Naive thymus-derived CD4-positive, alpha-beta T cell (primary cell): ENCODE measurements around the gene AAMP. TPM values are rescaled to one million over a fixed set of nuclear protein-coding genes. Genes with fewer than 3 reads are reported as not detected.

Experiments used
- ATAC-seq: fragments of 150-1000 bp; cut with Tn5 transposase; 2 replicates; pipeline ENCODE4 v1.10.0; 2021; ENCODE audit warnings: mild to moderate bottlenecking, moderate library complexity
- CTCF ChIA-PET: fragments of 350-600 bp; sonication (Branson Sonifier 250); formaldehyde crosslinking; loops from one replicate; lab custom pipeline; 2021; ENCODE audit warnings: antibody characterized with exemption; lab: Charles Lee
- POLR2A ChIA-PET: fragments of 350-600 bp; sonication (Branson Sonifier 250); formaldehyde crosslinking; loops from one replicate; lab custom pipeline; 2021; ENCODE audit warnings: antibody characterized with exemption, inconsistent platforms; lab: Charles Lee
- DNase-seq, 9 donors: peaks; one replicate each; pipeline versions ENCODE4 v3.0.0 to v3.0.0-alpha.2; 2020 to 2022; ENCODE audit warnings: mixed read lengths in 1 of 9
- H3K27ac ChIP-seq: one replicate; pipeline ENCODE4 v1.7.0; 2013; ENCODE audit warnings: mild to moderate bottlenecking, low read depth, low read length, moderate library complexity
- H3K27me3 ChIP-seq, 2 donors: one replicate each; pipeline ENCODE4 v1.7.0; 2013; ENCODE audit warnings: low read length in 2 of 2, mild to moderate bottlenecking in 2 of 2, moderate library complexity in 2 of 2; ENCODE audit not compliant: control insufficient read depth in 2 of 2, insufficient read depth in 2 of 2
- H3K36me3 ChIP-seq, 3 experiments: 1 replicate in 2 of 3; 2 replicates in 1 of 3; pipeline ENCODE4 v1.7.0; 2013; ENCODE audit warnings: low read length in 3 of 3, mild to moderate bottlenecking in 3 of 3, moderate library complexity in 1 of 3; ENCODE audit not compliant: insufficient read depth in 3 of 3, control insufficient read depth in 2 of 3
- H3K4me1 ChIP-seq, 2 donors: one replicate each; pipeline ENCODE4 v1.7.0; 2013; ENCODE audit warnings: low read length in 2 of 2, mild to moderate bottlenecking in 2 of 2, moderate library complexity in 1 of 2; ENCODE audit not compliant: control insufficient read depth in 2 of 2, insufficient read depth in 2 of 2
- H3K4me3 ChIP-seq: 2 replicates; pipeline ENCODE4 v1.7.0; 2013; ENCODE audit warnings: mild to moderate bottlenecking, low read length
- H3K9me3 ChIP-seq, 3 experiments: 1 replicate in 2 of 3; 2 replicates in 1 of 3; pipeline ENCODE4 v1.7.0; 2013; ENCODE audit warnings: low read length in 3 of 3; ENCODE audit not compliant: control insufficient read depth in 2 of 3
- H3K27ac Mint-ChIP-seq, 9 donors: one replicate each; pipeline ENCODE4 v1.8.0; 2020 to 2022; ENCODE audit warnings: mixed read lengths in 9 of 9, mild to moderate bottlenecking in 8 of 9, moderate library complexity in 5 of 9, inconsistent platforms in 2 of 9
- H3K27me3 Mint-ChIP-seq, 5 donors: one replicate each; pipeline ENCODE4 v1.8.0; 2021 to 2022; ENCODE audit warnings: mixed read lengths in 5 of 5, mild to moderate bottlenecking in 1 of 5
- H3K36me3 Mint-ChIP-seq, 5 donors: one replicate each; pipeline ENCODE4 v1.8.0; 2020 to 2022; ENCODE audit warnings: mixed read lengths in 5 of 5, mild to moderate bottlenecking in 3 of 5, inconsistent platforms in 1 of 5
- H3K4me1 Mint-ChIP-seq, 7 donors: one replicate each; pipeline ENCODE4 v1.8.0; 2020 to 2022; ENCODE audit warnings: mixed read lengths in 7 of 7, mild to moderate bottlenecking in 3 of 7, inconsistent platforms in 1 of 7
- H3K4me3 Mint-ChIP-seq, 10 donors: one replicate each; pipeline ENCODE4 v1.8.0; 2020 to 2022; ENCODE audit warnings: mild to moderate bottlenecking in 10 of 10, mixed read lengths in 10 of 10, moderate library complexity in 6 of 10, inconsistent platforms in 2 of 10
- H3K9me3 Mint-ChIP-seq, 11 donors: one replicate each; pipeline ENCODE4 v1.8.0; 2020 to 2022; ENCODE audit warnings: mixed read lengths in 11 of 11, mild to moderate bottlenecking in 4 of 11, inconsistent platforms in 1 of 11, moderate library complexity in 1 of 11
- intact Hi-C, 2 donors: fragments of 100-400 bp; cut with micrococcal nuclease; formaldehyde crosslinking; loops; one replicate each; pipeline ENCODE4 v1.15.1; 2023
- polyA plus RNA-seq, 2 donors: library from polyadenylated mRNA; unstranded; fragments of 300-500 nt; fragmentation: Illumina TruSeq; gene quantifications; one replicate each; pipeline ENCODE4 v1.2.3, GENCODE V29; 2021
- total RNA-seq, 6 experiments: library from RNA in 5 of 6; stranded (reverse) in 5 of 6; gene quantifications; 1 replicate in 5 of 6; 2 replicates in 1 of 6; pipeline ENCODE4 v1.2.3 and lab custom pipeline; 2021 to 2026

The AAMP gene
- total and polyA plus RNA-seq, 7 experiments from 2014 or later = 54.1 to 108 (median 66.4) TPM

GRCh38 chr2:218289639-218290315 is 19.8 kb upstream of the AAMP start:
- H3K27ac Mint-ChIP-seq = peak overlapping the region; percentile 88 to 99 (median 98)
- Histone ChIP-seq H3K27ac (peak overlapping the region; percentile 93), H3K4me3 (peak overlapping the region; percentile 53), H3K27me3 (no peaks in the 10 kb centered on the region), H3K36me3 (peaks cover 0 to 4% (median 0%) of the 10 kb centered on the region in 3 experiments), H3K9me3 (no peaks in the 10 kb centered on the region), H3K4me1 (peaks cover 65 to 67% of the 10 kb centered on the region in 2 donors)
- DNase-seq = no peak
- H3K27me3 Mint-ChIP-seq = no peaks in the 10 kb centered on the region
- POLR2A ChIA-PET = interaction anchor here (0.6 to 4.5 kb wide), 15 partner anchors 8 to 110 kb away, joined by 3 to 45 read pairs (median 4); partner anchors contain the start of genes AAMP, CATIP and PNKD
- intact Hi-C loops = loop anchor here (5.0 to 10.0 kb wide), 5 partner anchors 423 to 1253 kb away; partner anchors contain the start of genes CHPF (in 1 of the 2), TMEM198 (in 1 of the 2), TTLL4 (in 1 of the 2) and TUBA4A (in 1 of the 2)
- no peaks in the 10 kb centered on the region for H3K9me3 Mint-ChIP-seq
- CTCF ChIA-PET = interaction anchor here (0.7 to 12.4 kb wide), 8 partner anchors 12 to 989 kb away, joined by 3 to 188 read pairs (median 4); partner anchors contain the start of genes AAMP, CATIP, DNAJB2 and PNKD
- H3K4me1 Mint-ChIP-seq = peaks cover 51 to 84% (median 77%) of the 10 kb centered on the region in 7 donors
- peaks cover 0 to 20% (median 0%) of the 10 kb centered on the region in 5 donors for H3K36me3 Mint-ChIP-seq
- peak overlapping the region; percentile 82 to 96 (median 92) for H3K4me3 Mint-ChIP-seq
- ATAC-seq = no peak

GRCh38 chr2:218286570-218287459 is 16.9 kb upstream of the AAMP start:
- CTCF ChIA-PET = interaction anchor here (1.3 to 12.4 kb wide), 6 partner anchors 12 to 110 kb away, joined by 3 to 188 read pairs (median 14); partner anchors contain the start of genes AAMP, CATIP and PNKD
- ATAC-seq (peak; percentile 87), DNase-seq (peak; percentile 53 to 90 (median 78))
- Histone ChIP-seq H3K27ac (peak overlapping the region; percentile 93), H3K4me1 (peaks cover 74 to 77% of the 10 kb centered on the region in 2 donors), H3K36me3 (peaks cover 0 to 13% (median 0%) of the 10 kb centered on the region in 3 experiments), H3K4me3 (peak overlapping the region; percentile 66), H3K9me3 (no peaks in the 10 kb centered on the region), H3K27me3 (no peaks in the 10 kb centered on the region)
- H3K4me1 Mint-ChIP-seq = peaks cover 53 to 87% (median 76%) of the 10 kb centered on the region in 7 donors
- peaks cover 0 to 20% (median 0%) of the 10 kb centered on the region in 5 donors for H3K36me3 Mint-ChIP-seq
- H3K4me3 Mint-ChIP-seq = peak overlapping the region; percentile 85 to 97 (median 94)
- H3K27ac Mint-ChIP-seq = peak overlapping the region; percentile 95 to 99 (median 99)
- no peaks in the 10 kb centered on the region for H3K27me3 Mint-ChIP-seq
- intact Hi-C loops = loop anchor here (1.0 to 10.0 kb wide), 14 partner anchors 17 to 1875 kb away; partner anchors contain the start of genes AAMP (in 2 of the 2), CNOT9 (in 2 of the 2), PNKD (in 2 of the 2) and USP37 (in 2 of the 2)
- POLR2A ChIA-PET = interaction anchor here (0.6 to 6.8 kb wide), 13 partner anchors 8 to 121 kb away, joined by 3 to 125 read pairs (median 3); partner anchors contain the start of genes AAMP, CATIP and PNKD
- H3K9me3 Mint-ChIP-seq = no peaks in the 10 kb centered on the region

- peaks cover 70 to 73% of the 10 kb centered on the region in 2 donors for H3K4me1 ChIP-seq
- H3K4me1 Mint-ChIP-seq = peaks cover 53 to 86% (median 67%) of the 10 kb centered on the region in 7 donors
- H3K36me3 ChIP-seq = peaks cover 0 to 24% (median 5%) of the 10 kb centered on the region in 3 experiments
- DNase-seq = no peak
- no peak for ATAC-seq
- peak overlapping the region; percentile 66 for H3K4me3 ChIP-seq
- intact Hi-C loops = loop anchor here (1.0 to 10.0 kb wide), 13 partner anchors 15 to 1873 kb away; partner anchors contain the start of genes AAMP (in 2 of the 2), PNKD (in 2 of the 2), ARPC2 (in 1 of the 2) and BCS1L (in 1 of the 2)
- ChIA-PET POLR2A (interaction anchor here (0.5 to 6.8 kb wide), 6 partner anchors 10 to 611 kb away, joined by 3 to 125 read pairs (median 9); partner anchors contain the start of genes AAMP and PNKD), CTCF (interaction anchor here (0.6 to 12.4 kb wide), 6 partner anchors 12 to 524 kb away, joined by 3 to 188 read pairs (median 14); partner anchors contain the start of genes AAMP, CATIP and PNKD)
- no peaks in the 10 kb centered on the region for H3K27me3 Mint-ChIP-seq
- H3K9me3 ChIP-seq = no peaks in the 10 kb centered on the region
- H3K9me3 Mint-ChIP-seq = no peaks in the 10 kb centered on the region
- H3K36me3 Mint-ChIP-seq = peaks cover 0 to 23% (median 3%) of the 10 kb centered on the region in 5 donors
- peak overlapping the region; percentile 95 to 99 (median 99) for H3K27ac Mint-ChIP-seq
- H3K27ac ChIP-seq = peak overlapping the region; percentile 93
- H3K4me3 Mint-ChIP-seq = peak overlapping the region; percentile 85 to 97 (median 94)
- no peaks in the 10 kb centered on the region for H3K27me3 ChIP-seq
These were observed 15.7 kb upstream of the AAMP start for GRCh38 chr2:218285604-218286003.

GRCh38 chr2:218284106-218284811 is 14.3 kb upstream of the AAMP start:
- intact Hi-C loops = loop anchor here (1.0 to 10.0 kb wide), 3 partner anchors 8 to 971 kb away; partner anchors contain the start of genes TMBIM1 (in 1 of the 2), TUBA4A (in 1 of the 2) and TUBA4B (in 1 of the 2)
- Histone ChIP-seq H3K27me3 (no peaks in the 10 kb centered on the region), H3K36me3 (peaks cover 10 to 37% (median 17%) of the 10 kb centered on the region in 3 experiments), H3K9me3 (no peaks in the 10 kb centered on the region), H3K4me1 (peaks cover 58 to 60% of the 10 kb centered on the region in 2 donors), H3K4me3 (peak overlapping the region; percentile 1), H3K27ac (peak overlapping the region; percentile 93)
- Mint-ChIP-seq H3K9me3 (no peaks in the 10 kb centered on the region), H3K4me3 (peak overlapping the region in 7 of 10 donors; percentile 33 to 96 (median 85)), H3K4me1 (peaks cover 43 to 80% (median 64%) of the 10 kb centered on the region in 7 donors), H3K36me3 (peaks cover 0 to 26% (median 4%) of the 10 kb centered on the region in 5 donors), H3K27ac (peak overlapping the region; percentile 95 to 99 (median 99)), H3K27me3 (no peaks in the 10 kb centered on the region)
- CTCF ChIA-PET = interaction anchor here (2.1 to 3.3 kb wide), 2 partner anchors 9 to 12 kb away, joined by 5 to 18 read pairs; no protein-coding TSS in a partner anchor
- peak in 1 of 9 donors; percentile 63 for DNase-seq
- POLR2A ChIA-PET = interaction anchor here (0.7 to 6.8 kb wide), 5 partner anchors 10 to 112 kb away, joined by 3 to 125 read pairs (median 3); partner anchors contain the start of genes AAMP and PNKD
- no peak for ATAC-seq
